Measurements from ENCODE around the gene PCSK6.

GRCh38 chr15:101427606-101428487, 61.7 kb downstream of the PCSK6 start:
- TF ChIP-seq CTCF (conservative IDR thresholded peaks at IDR 0.05) (no peak), EZH2 (IDR thresholded peaks at IDR 0.05; ENCODE audit: low read depth) (no peak)
